Transverse colon (tissue), 4 donors: ENCODE measurements around the gene KIF25.
A peak's percentile ranks its signal among the peaks of the same experiment; 100 is the strongest.

Source experiments
- POLR2A ChIP-seq: fragments of 450-650 bp; IDR thresholded peaks from one replicate; pipeline ENCODE4 v1.6.1; 2016; ENCODE audit warnings: antibody characterized with exemption, mild to moderate bottlenecking, moderate library complexity
- POLR2AphosphoS5 ChIP-seq, 3 donors: sonication (generic); formaldehyde crosslinking; IDR thresholded peaks; one replicate each; pipeline ENCODE4 v1.6.1; 2016; ENCODE audit warnings: antibody characterized with exemption in 3 of 3
- TF ChIP-seq, protein P1 (sequence below), 5 experiments: fragments of 200-600 bp in 3 of 5; fragments of 450-650 bp in 2 of 5; sonication (generic) in 3 of 5; IDR thresholded peaks; 1 replicate in 2 of 5; 2 replicates in 3 of 5; pipeline ENCODE4 v1.5.1; 2016 to 2017; ENCODE audit warnings: antibody characterized with exemption in 5 of 5, inconsistent platforms in 3 of 5, mild to moderate bottlenecking in 2 of 5, moderate library complexity in 1 of 5

DNA sequence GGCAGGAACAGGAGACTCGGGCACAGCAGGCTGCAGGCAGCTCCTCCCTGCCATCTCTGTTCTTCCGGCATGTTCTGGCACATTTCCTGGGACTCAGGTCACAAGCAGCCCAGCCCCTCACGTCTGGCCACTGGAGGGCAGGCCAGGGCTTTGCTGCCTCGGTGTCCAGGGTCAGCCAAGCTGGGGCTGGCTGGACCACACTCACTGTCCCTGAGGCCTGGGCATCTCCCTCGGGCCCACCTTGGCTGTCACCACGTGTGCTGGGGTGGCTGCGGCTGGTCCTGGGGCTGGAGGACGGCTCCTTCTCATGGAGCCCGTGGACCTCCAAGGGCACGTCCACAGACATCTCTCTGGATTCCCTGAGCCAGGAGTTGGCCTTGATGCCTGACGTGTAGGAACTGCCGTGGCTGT, 63.1 kb downstream of the KIF25 start:
- TF ChIP-seq POLR2A (no peak), POLR2AphosphoS5 (IDR thresholded peaks at IDR 0.05) (peak in 1 of 3 donors; percentile 29)
- TF ChIP-seq, protein P1, sequence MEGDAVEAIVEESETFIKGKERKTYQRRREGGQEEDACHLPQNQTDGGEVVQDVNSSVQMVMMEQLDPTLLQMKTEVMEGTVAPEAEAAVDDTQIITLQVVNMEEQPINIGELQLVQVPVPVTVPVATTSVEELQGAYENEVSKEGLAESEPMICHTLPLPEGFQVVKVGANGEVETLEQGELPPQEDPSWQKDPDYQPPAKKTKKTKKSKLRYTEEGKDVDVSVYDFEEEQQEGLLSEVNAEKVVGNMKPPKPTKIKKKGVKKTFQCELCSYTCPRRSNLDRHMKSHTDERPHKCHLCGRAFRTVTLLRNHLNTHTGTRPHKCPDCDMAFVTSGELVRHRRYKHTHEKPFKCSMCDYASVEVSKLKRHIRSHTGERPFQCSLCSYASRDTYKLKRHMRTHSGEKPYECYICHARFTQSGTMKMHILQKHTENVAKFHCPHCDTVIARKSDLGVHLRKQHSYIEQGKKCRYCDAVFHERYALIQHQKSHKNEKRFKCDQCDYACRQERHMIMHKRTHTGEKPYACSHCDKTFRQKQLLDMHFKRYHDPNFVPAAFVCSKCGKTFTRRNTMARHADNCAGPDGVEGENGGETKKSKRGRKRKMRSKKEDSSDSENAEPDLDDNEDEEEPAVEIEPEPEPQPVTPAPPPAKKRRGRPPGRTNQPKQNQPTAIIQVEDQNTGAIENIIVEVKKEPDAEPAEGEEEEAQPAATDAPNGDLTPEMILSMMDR (IDR thresholded peaks at IDR 0.05), result peak; percentile 31 to 85 (median 62)
